Activated CD8-positive, alpha-beta T cell treated with anti-CD3 and anti-CD28 coated beads for 36 hours (primary cell): ENCODE results near the gene SND1. TPM values are rescaled to one million over a fixed set of nuclear protein-coding genes. Genes with fewer than 3 reads are reported as not detected.

ENCODE experiments used
- ATAC-seq: fragments of 200-7000 bp; cut with Tn5 transposase; one replicate; pipeline ENCODE4 v1.10.0; 2021; ENCODE audit warnings: mild to moderate bottlenecking, moderate library complexity
- CTCF ChIA-PET: fragments of 350-600 bp; sonication (Branson Sonifier 250); formaldehyde crosslinking; loops from one replicate; lab custom pipeline; 2021; ENCODE audit warnings: antibody characterized with exemption; lab: Charles Lee
- POLR2A ChIA-PET: fragments of 350-600 bp; sonication (Branson Sonifier 250); formaldehyde crosslinking; loops from one replicate; lab custom pipeline; 2021; ENCODE audit warnings: antibody characterized with exemption; lab: Charles Lee
- DNase-seq: peaks from one replicate; pipeline ENCODE4 v3.0.0-alpha.2; 2020
- H3K27ac Mint-ChIP-seq: one replicate; pipeline ENCODE4 v1.8.0; 2021; ENCODE audit warnings: mild to moderate bottlenecking, mixed read lengths
- H3K27me3 Mint-ChIP-seq: one replicate; pipeline ENCODE4 v1.8.0; 2021; ENCODE audit warnings: mixed read lengths
- H3K36me3 Mint-ChIP-seq: one replicate; pipeline ENCODE4 v1.8.0; 2021; ENCODE audit warnings: low read depth, mixed read lengths
- H3K4me1 Mint-ChIP-seq: one replicate; pipeline ENCODE4 v1.8.0; 2021; ENCODE audit warnings: low read depth, mixed read lengths
- H3K4me3 Mint-ChIP-seq: one replicate; pipeline ENCODE4 v1.8.0; 2021; ENCODE audit warnings: mild to moderate bottlenecking, moderate library complexity, mixed read lengths
- H3K9me3 Mint-ChIP-seq: one replicate; pipeline ENCODE4 v1.8.0; 2021; ENCODE audit warnings: mixed read lengths
- CTCF ChIP-seq: fragments of 200-600 bp; IDR thresholded peaks from one replicate; pipeline ENCODE4 v1.8.0; 2022; ENCODE audit warnings: antibody characterized with exemption, mild to moderate bottlenecking
- intact Hi-C: fragments of 100-400 bp; cut with micrococcal nuclease; formaldehyde crosslinking; loops from one replicate; pipeline ENCODE4 v1.10.0; 2022
- total RNA-seq, 2 experiments: library from RNA; stranded (reverse); gene quantifications; one replicate each; pipeline ENCODE4 v1.2.3, GENCODE V29; 2021

The SND1 gene
- total RNA-seq, 2 experiments from 2014 or later: 206 to 208 TPM

GRCh38 chr7:128119036-128119435 is 467.0 kb downstream of the SND1 start:
- no peak for DNase-seq
- no peak overlapping the region for H3K4me3 Mint-ChIP-seq
- no peak for TF ChIP-seq CTCF
- no peak for ATAC-seq
- H3K4me1 Mint-ChIP-seq: no peaks in the 10 kb centered on the region
- no peak overlapping the region for H3K27ac Mint-ChIP-seq
- intact Hi-C loops: no loop called here
- H3K9me3 Mint-ChIP-seq: no peaks in the 10 kb centered on the region
- ChIA-PET CTCF (no interaction called here), POLR2A (no interaction called here)
- no peaks in the 10 kb centered on the region for H3K36me3 Mint-ChIP-seq
- no peaks in the 10 kb centered on the region for H3K27me3 Mint-ChIP-seq

DNA sequence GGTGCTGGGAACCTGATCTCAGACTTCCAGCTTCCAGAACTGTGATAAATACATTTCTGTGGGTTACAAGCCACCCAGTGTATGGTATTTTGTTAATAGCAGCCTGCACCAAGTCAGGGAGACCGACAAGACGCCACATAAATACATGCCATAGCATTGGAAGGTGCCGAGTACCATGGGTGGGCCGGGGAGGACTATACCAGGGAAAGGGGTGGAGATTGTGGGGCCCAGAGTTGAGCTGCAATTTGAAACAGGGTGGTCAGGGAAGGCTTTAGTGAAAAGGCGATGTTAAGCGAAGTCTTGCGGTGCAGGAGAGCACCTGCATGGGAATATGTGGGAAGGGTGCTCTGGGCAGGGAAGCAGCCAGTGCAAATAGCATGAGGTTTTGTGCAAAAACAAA is 468.1 kb downstream of the SND1 start:
- ATAC-seq (no peak), DNase-seq (no peak)
- Mint-ChIP-seq H3K27me3 (no peaks in the 10 kb centered on the region), H3K4me1 (peaks cover 5% of the 10 kb centered on the region), H3K9me3 (no peaks in the 10 kb centered on the region), H3K36me3 (no peaks in the 10 kb centered on the region), H3K27ac (no peak overlapping the region), H3K4me3 (no peak overlapping the region)
- ChIA-PET CTCF (interaction anchor here (1.0 kb wide), 1 partner anchor 15 kb away, joined by 3 read pairs; no protein-coding TSS in a partner anchor), POLR2A (no interaction called here)
- no peak for TF ChIP-seq CTCF
- intact Hi-C loops: no loop called here

- ATAC-seq (no peak), DNase-seq (no peak)
- POLR2A ChIA-PET: no interaction called here
- H3K4me1 Mint-ChIP-seq: peaks cover 6% of the 10 kb centered on the region
- no peak for TF ChIP-seq CTCF
- H3K27ac Mint-ChIP-seq: no peak overlapping the region
- H3K9me3 Mint-ChIP-seq: no peaks in the 10 kb centered on the region
- CTCF ChIA-PET: interaction anchor here (1.0 to 1.5 kb wide), 3 partner anchors 15 to 157 kb away, joined by 3 to 4 read pairs (median 3); no protein-coding TSS in a partner anchor
- no peaks in the 10 kb centered on the region for H3K27me3 Mint-ChIP-seq
- H3K36me3 Mint-ChIP-seq: no peaks in the 10 kb centered on the region
- intact Hi-C loops: no loop called here
- no peak overlapping the region for H3K4me3 Mint-ChIP-seq
Observed at GRCh38 chr7:128120976-128121490, 469.0 kb downstream of the SND1 start.

- DNase-seq (no peak), ATAC-seq (no peak)
- TF ChIP-seq CTCF: no peak
- CTCF ChIA-PET: interaction anchor here (0.7 to 1.5 kb wide), 3 partner anchors 50 to 156 kb away, joined by 3 to 4 read pairs (median 3); no protein-coding TSS in a partner anchor
- POLR2A ChIA-PET: no interaction called here
- H3K27me3 Mint-ChIP-seq: no peaks in the 10 kb centered on the region
- no peak overlapping the region for H3K27ac Mint-ChIP-seq
- H3K4me3 Mint-ChIP-seq: no peak overlapping the region
- peaks cover 6% of the 10 kb centered on the region for H3K4me1 Mint-ChIP-seq
- H3K9me3 Mint-ChIP-seq: no peaks in the 10 kb centered on the region
- intact Hi-C loops: no loop called here
- no peaks in the 10 kb centered on the region for H3K36me3 Mint-ChIP-seq
Observed at GRCh38 chr7:128121711-128122530, 469.9 kb downstream of the SND1 start.
